ENCODE measurements around the gene RAP1GAP2.
A peak's percentile ranks its signal among the peaks of the same experiment; 100 is the strongest.
"Not testable (repeated sequence)": the region's sequence is repeated elsewhere in the genome, so short reads cannot be mapped to it uniquely, and the experiment has no call there.

Gene RAP1GAP2

DNA sequence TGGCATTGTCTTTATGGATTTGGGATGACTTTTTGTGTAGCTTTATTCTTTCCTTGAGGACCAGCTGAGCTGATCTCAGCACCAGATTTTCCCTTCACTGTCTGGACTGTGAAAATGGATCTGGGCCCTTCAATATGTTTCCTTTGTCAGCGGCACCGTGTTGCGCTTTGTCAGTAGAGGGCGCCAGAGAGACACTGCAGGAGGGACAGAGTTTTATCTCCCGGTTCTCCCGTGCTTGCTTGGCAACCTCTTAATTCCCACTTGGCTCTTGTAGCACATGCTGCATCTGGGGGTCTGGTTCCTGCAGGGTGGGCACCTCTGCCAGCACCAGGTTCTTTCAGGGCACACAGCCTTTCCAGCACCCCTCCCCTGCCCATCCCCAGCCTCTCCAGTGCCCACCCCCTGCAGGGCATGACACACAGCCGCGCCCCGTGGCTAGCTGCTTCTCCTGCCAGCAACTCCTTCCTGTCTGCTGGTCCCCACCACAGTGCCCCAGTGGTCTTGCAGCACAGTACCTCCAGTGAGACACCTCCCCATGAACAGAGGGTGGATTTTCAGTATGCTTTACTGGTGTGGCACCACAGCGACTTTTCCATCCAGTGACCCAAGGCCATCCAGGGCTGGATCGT lies 247.6 kb downstream of the RAP1GAP2 start:
- DNase-seq (ENCODE audit: low spot score) = no peak

DNA sequence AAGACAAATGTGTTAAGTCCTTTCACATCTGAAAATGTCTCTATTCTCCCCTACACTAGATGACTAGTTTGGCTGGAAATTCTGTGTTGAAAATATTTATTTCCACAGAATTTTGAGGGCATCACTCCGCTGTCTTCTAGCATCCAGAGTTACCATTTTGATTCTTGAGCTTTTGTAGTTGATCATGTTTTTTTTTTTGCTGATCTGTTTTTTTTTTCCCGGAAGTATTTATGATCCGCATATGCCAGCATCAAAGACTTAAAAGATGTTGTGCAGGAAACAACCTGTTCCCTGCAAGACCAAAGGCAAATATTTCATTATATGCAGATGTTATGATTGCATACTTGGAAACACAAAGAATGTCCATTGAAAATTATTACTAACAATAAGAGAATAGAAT lies 250.5 kb downstream of the RAP1GAP2 start:
- DNase-seq (ENCODE audit: low spot score) = no peak

DNA sequence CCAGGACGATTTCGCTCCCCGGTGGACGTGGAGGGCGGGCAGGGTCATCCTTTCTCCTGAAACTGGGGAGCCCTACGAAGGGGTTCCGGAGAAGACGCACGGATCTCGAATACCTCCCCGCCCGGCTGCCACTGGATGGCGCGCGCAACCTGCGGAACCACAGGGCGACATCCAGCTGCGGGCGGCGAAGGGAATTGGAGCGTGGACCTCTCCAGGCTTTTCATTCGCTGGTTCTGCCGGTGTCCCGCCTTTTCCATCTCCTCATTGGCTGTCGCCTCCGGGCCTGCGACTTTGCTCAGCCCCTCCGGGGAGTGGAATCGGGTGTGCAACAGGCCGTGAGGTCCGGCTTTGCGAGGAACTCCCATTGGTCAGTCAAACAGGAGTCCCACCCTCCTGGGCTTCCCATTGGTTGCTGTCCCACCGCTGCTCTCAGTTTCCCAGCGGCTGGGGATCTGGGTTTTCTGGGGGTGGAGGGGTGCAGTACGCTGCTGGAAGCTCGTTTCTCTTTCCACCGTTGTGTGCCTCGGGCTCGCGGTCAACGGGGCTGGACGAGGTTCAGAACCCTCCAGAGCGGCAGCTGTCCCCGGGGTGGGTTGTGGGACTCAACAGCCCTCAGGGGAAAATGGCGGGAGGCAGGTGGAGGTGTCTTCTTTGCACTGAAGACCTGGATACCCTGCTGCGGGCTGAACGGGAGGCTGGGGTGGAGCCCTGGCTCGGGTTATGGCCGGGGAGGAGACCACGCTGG lies 252.7 kb downstream of the RAP1GAP2 start:
- DNase-seq (ENCODE audit: low spot score) = peak; percentile 97

DNA sequence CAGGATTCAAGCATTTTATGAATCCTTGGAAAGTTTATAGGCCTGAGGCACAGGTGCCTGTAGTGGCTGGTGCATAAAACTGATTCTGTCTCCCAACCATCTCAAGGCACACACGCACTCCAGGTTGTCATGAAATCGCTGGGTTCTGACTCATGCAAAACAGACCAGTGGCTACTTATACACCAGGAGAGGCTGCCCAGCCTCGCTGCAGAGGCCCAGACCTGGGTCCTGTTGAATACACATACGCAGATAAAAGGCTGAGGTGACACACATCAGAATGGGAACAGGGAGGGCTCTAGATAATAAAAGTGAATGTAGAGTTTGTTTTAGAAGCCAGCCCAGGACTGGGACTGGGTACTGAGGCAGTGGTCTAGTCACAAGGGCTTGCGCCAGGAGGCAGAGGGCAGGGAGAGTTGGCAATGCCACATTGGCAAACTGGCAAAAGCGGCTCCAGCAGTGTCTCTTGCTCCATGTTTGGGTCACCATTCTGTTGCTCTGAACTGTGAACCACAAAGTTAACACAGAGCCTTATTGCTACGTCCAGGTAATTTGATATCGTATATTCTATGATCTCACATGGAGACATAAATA lies 253.6 kb downstream of the RAP1GAP2 start:
- no peak for DNase-seq (ENCODE audit: low spot score)

DNA sequence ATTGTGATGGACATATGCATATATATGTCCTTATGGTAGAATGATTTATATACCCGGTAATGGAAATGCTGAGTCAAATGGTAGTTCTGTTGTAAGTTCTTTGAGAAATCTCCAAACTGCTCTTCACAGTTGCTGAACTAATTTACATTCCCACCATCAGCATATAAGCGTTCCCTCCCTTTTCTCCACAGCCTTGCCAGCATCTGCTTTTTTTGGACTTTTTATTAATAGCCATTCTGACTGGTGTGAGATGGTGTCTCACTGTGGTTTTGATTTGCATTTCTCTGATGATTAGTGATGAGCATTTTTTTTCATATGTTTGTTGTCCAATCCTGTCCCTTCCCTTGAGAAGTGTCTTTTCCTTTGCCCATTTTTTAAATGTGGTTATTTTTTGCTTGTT lies 258.6 kb downstream of the RAP1GAP2 start:
- DNase-seq (ENCODE audit: low spot score) = not testable (repeated sequence)

DNA sequence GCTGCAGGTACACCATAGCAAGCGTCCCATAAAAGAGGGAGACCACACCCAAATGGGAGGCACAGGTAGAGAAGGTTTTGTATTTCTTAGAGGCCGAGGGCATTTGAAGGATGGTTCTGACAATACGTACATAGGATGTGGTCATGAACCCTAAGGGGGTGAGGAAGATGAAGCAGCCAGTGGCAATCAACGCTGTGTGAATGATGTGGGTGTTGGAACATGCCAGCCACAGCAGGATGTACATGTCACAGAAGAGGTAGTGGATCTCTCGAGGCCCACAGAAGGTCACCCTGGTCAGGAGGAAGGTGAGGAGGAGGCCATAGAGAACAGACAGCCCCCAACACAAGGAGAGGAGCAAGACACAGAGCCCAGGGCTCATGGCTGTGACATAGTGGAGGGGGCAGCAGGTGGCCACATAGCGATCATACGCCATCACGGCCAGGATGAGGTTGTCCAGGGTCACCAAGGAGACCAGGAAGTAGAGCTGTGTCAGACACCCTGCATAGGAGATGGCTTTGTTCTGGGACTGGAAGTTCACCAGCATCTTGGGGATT lies 266.7 kb downstream of the RAP1GAP2 start:
- not testable (repeated sequence) for DNase-seq (ENCODE audit: low spot score)

DNA sequence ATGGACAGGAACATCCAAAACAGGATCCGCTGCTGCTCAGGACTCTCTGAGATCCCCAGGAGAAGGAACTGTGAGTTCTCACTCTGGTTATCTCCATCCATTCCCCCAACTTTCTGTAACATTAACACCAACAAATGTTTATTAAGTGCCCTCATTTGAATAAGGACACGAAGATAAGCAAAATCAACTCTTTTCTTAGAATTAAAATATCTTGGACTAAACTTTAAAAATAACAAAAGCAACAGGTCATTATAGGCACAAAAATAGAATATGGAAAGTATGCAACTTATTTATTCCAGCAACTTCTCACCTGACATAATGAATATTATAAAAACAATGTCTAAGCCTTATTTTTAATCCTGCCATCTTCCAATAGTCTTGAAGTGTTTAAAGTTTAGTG lies 267.3 kb downstream of the RAP1GAP2 start, which contains the start of gene OR1D5:
OR1D5 (minus strand) TSS at position 101 of the 400 bp plus-strand sequence; CDS start at position 101, 0 bp downstream.
- DNase-seq (ENCODE audit: low spot score) = not testable (repeated sequence)

DNA sequence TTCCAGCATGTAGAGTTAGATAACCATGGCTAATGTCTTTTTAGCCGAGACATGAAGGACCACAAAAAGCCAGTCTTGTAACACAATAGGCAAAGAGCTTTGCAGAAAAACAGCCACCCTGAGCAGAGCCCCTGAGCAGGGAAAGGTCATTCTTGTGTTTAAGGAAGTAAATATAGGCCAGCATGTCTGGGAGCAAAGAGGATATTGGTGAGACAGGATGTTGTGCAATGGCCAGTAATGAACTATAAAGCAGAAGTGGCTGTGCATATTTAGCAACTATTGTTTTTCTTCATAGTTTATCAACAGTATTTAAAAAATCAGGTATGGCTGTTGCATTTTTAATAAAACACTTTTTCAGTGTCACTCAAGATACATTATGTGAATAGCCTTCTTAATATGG lies 269.0 kb downstream of the RAP1GAP2 start:
- not testable (repeated sequence) for DNase-seq (ENCODE audit: low spot score)

DNA sequence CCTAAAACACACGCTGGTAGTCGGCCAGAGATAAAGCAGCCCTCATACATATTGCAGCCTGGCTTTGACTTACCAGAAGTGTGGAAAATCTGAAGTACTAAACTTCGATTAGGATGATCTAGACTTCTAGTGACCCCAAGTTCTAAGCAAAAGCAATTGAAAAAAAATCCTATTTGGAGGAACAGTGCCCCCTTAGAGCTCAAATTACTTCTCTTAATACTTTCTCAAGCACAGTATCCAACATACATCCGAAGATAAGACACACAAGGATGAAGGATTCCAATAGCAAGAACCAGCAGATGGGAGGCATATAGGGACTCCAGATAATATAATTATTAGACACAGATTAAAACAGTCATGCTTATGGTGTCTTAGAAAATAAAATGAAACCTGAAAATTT lies 277.6 kb downstream of the RAP1GAP2 start:
- DNase-seq (ENCODE audit: low spot score) = not testable (repeated sequence)

All from LoVo (cell line).